Neural progenitor cell (in vitro differentiated cells): ENCODE results near the gene YKT6.

Experiments used
- EZH2phosphoT487 ChIP-seq: fragments of 200-600 bp; sonication (generic); IDR thresholded peaks from 2 replicates; pipeline ENCODE4 v1.6.1; 2017; ENCODE audit warnings: antibody characterized with exemption
- TF ChIP-seq, protein P1 (sequence below): fragments of 200-600 bp; sonication (generic); IDR thresholded peaks from 2 replicates; pipeline ENCODE4 v1.5.1; 2017; ENCODE audit warnings: antibody characterized with exemption, mild to moderate bottlenecking

- TF ChIP-seq, protein P1, sequence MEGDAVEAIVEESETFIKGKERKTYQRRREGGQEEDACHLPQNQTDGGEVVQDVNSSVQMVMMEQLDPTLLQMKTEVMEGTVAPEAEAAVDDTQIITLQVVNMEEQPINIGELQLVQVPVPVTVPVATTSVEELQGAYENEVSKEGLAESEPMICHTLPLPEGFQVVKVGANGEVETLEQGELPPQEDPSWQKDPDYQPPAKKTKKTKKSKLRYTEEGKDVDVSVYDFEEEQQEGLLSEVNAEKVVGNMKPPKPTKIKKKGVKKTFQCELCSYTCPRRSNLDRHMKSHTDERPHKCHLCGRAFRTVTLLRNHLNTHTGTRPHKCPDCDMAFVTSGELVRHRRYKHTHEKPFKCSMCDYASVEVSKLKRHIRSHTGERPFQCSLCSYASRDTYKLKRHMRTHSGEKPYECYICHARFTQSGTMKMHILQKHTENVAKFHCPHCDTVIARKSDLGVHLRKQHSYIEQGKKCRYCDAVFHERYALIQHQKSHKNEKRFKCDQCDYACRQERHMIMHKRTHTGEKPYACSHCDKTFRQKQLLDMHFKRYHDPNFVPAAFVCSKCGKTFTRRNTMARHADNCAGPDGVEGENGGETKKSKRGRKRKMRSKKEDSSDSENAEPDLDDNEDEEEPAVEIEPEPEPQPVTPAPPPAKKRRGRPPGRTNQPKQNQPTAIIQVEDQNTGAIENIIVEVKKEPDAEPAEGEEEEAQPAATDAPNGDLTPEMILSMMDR: peak; percentile 14
- TF ChIP-seq EZH2phosphoT487: no peak
Observed at GRCh38 chr7:44157116-44158080, 43.4 kb upstream of the YKT6 start.
